Liver (tissue), 9 donors: ENCODE measurements around the gene MUS81. TPM values are rescaled to one million over a fixed set of nuclear protein-coding genes. Genes with fewer than 3 reads are reported as not detected.

ENCODE experiments used
- DNase-seq: peaks from one replicate; pipeline ENCODE4 v3.0.0-alpha.2; 2017; ENCODE audit warnings: low spot score
- H3K27ac ChIP-seq, 2 donors: one replicate each; pipeline ENCODE4 v1.7.0; 2013; ENCODE audit warnings: inconsistent platforms in 2 of 2, low read length in 2 of 2, control low read depth in 1 of 2, low read depth in 1 of 2, mild to moderate bottlenecking in 1 of 2
- H3K27me3 ChIP-seq, 4 donors: one replicate each; pipeline versions ENCODE4 v1.6.1 to v1.7.0; 2013; ENCODE audit warnings: low read length in 3 of 4, inconsistent platforms in 1 of 4, mild to moderate bottlenecking in 1 of 4, moderate library complexity in 1 of 4; ENCODE audit not compliant: control insufficient read depth in 4 of 4, insufficient read depth in 4 of 4
- H3K36me3 ChIP-seq, 4 donors: one replicate each; pipeline versions ENCODE4 v1.6.1 to v1.7.0; 2013; ENCODE audit warnings: low read length in 3 of 4, mild to moderate bottlenecking in 3 of 4, low read depth in 1 of 4, moderate library complexity in 1 of 4; ENCODE audit not compliant: control insufficient read depth in 4 of 4, insufficient read depth in 3 of 4
- H3K4me1 ChIP-seq, 4 donors: one replicate each; pipeline versions ENCODE4 v1.6.1 to v1.7.0; 2013; ENCODE audit warnings: low read length in 3 of 4, mild to moderate bottlenecking in 3 of 4, moderate library complexity in 1 of 4; ENCODE audit not compliant: control insufficient read depth in 4 of 4, insufficient read depth in 4 of 4
- H3K4me3 ChIP-seq, 3 donors: one replicate each; pipeline versions ENCODE4 v1.6.1 to v1.7.0; 2013; ENCODE audit warnings: low read length in 3 of 3, control low read depth in 1 of 3, low read depth in 1 of 3, mild to moderate bottlenecking in 1 of 3
- H3K9ac ChIP-seq, 2 donors: one replicate each; pipeline ENCODE4 v1.7.0; 2013; ENCODE audit warnings: low read length in 2 of 2, mild to moderate bottlenecking in 2 of 2, moderate library complexity in 2 of 2, control low read depth in 1 of 2, low read depth in 1 of 2
- H3K9me3 ChIP-seq, 4 donors: one replicate each; pipeline versions ENCODE4 v1.6.1 to v1.7.0; 2013; ENCODE audit warnings: low read length in 3 of 4; ENCODE audit not compliant: control insufficient read depth in 4 of 4
- ATF3 ChIP-seq: IDR thresholded peaks from 2 replicates; pipeline ENCODE4 v1.6.1; 2016; ENCODE audit warnings: antibody characterized with exemption
- CTCF ChIP-seq: fragments of 150-350 bp; IDR thresholded peaks from 2 replicates; pipeline ENCODE4 v1.5.1; 2017; ENCODE audit warnings: improper control_type of control experiment, low read depth, low read length; ENCODE audit not compliant: missing input control
- EGR1 ChIP-seq, 2 donors: IDR thresholded peaks; 2 replicates each; pipeline ENCODE4 v1.6.1; 2016 to 2018; ENCODE audit warnings: antibody characterized with exemption in 2 of 2, low read depth in 2 of 2
- FOXA1 ChIP-seq: IDR thresholded peaks from 2 replicates; pipeline ENCODE4 v1.6.1; 2016; ENCODE audit warnings: antibody characterized with exemption
- FOXA2 ChIP-seq: IDR thresholded peaks from 2 replicates; pipeline ENCODE4 v1.6.1; 2016; ENCODE audit warnings: antibody characterized with exemption
- HNF4G ChIP-seq: IDR thresholded peaks from 2 replicates; pipeline ENCODE4 v1.6.1; 2016; ENCODE audit warnings: antibody characterized with exemption
- JUND ChIP-seq, 2 donors: IDR thresholded peaks; 2 replicates each; pipeline ENCODE4 v1.6.1; 2016; ENCODE audit warnings: antibody characterized with exemption in 2 of 2
- MAX ChIP-seq: IDR thresholded peaks from 2 replicates; pipeline ENCODE4 v1.6.1; 2016; ENCODE audit warnings: antibody characterized with exemption
- NR2F2 ChIP-seq: IDR thresholded peaks from 2 replicates; pipeline ENCODE4 v1.6.1; 2016; ENCODE audit warnings: antibody characterized with exemption
- RAD21 ChIP-seq, 2 donors: IDR thresholded peaks; 2 replicates each; pipeline ENCODE4 v1.6.1; 2016; ENCODE audit warnings: antibody characterized with exemption in 2 of 2, mild to moderate bottlenecking in 2 of 2
- RXRA ChIP-seq, 2 donors: IDR thresholded peaks; 2 replicates each; pipeline ENCODE4 v1.6.1; 2017 to 2018; ENCODE audit warnings: antibody characterized with exemption in 2 of 2, mild to moderate bottlenecking in 1 of 2
- SP1 ChIP-seq: IDR thresholded peaks from 2 replicates; pipeline ENCODE4 v1.6.1; 2018; ENCODE audit warnings: antibody characterized with exemption, mild to moderate bottlenecking
- TAF1 ChIP-seq: conservative IDR thresholded peaks from 2 replicates; pipeline ENCODE4 v1.6.1; 2016; ENCODE audit warnings: antibody characterized with exemption, mild to moderate bottlenecking
- YY1 ChIP-seq: IDR thresholded peaks from 2 replicates; pipeline ENCODE4 v1.6.1; 2016; ENCODE audit warnings: antibody characterized with exemption, mild to moderate bottlenecking
- ZBTB33 ChIP-seq: IDR thresholded peaks from 2 replicates; pipeline ENCODE4 v1.6.1; 2016; ENCODE audit warnings: antibody characterized with exemption
- whole genome bisulfite sequencing: extraction: QIAGEN DNeasy Blood & Tissue Kit; methylation state at CpG from one replicate; pipeline ENCODE4 v1.1.7; 2013; 5-methylcytosine and 5-hydroxymethylcytosine counted together
- polyA plus RNA-seq, 2 donors: library from polyadenylated mRNA; stranded (reverse) in 1 of 2; unstranded in 1 of 2; fragments of 200-250 nt in 1 of 2; fragments of >200 nt in 1 of 2; fragmentation: Nextera tagmentation in 1 of 2; extraction: Ambion mirVana in 1 of 2; gene quantifications; one replicate each; pipeline versions ENCODE4 v1.2.1 to v1.2.3, GENCODE V29; 2013 to 2015
- total RNA-seq, 2 donors: library from RNA; depleted of rRNA; stranded (reverse); fragments of >200 nt; gene quantifications; one replicate each; pipeline ENCODE4 v1.2.3, GENCODE V29; 2014
- donor health status: healthy.
- donor health status: healthy.
- donor health status: healthy.
- donor health status: healthy.
- donor health status: healthy.

MUS81 gene
- total and polyA plus RNA-seq, 4 donors = 11.0 to 24.7 (median 16.5) TPM

GRCh38 chr11:65811764-65812475 is 48.3 kb upstream of the MUS81 start:
- Histone ChIP-seq H3K9ac (no peak overlapping the region), H3K36me3 (no peaks in the 10 kb centered on the region), H3K9me3 (no peaks in the 10 kb centered on the region), H3K4me3 (no peak overlapping the region), H3K27me3 (peaks cover 0 to 3% (median 0%) of the 10 kb centered on the region in 4 donors), H3K4me1 (peaks cover 0 to 2% (median under 1%) of the 10 kb centered on the region in 4 donors), H3K27ac (no peak overlapping the region)
- no peak for TF ChIP-seq RAD21 (IDR thresholded peaks at IDR 0.05)
- no peak for TF ChIP-seq NR2F2
- TF ChIP-seq HNF4G = no peak
- no peak for TF ChIP-seq MAX
- TF ChIP-seq JUND (IDR thresholded peaks at IDR 0.05) = no peak
- TF ChIP-seq SP1 = no peak
- no peak for TF ChIP-seq EGR1 (IDR thresholded peaks at IDR 0.05; ENCODE audit: low read depth in 2 of 2)
- no peak for DNase-seq
- WGBS = 65% methylated on average over 19 of the region's 19 CpGs

- Histone ChIP-seq H3K36me3 (no peaks in the 10 kb centered on the region), H3K27me3 (no peaks in the 10 kb centered on the region), H3K9me3 (no peaks in the 10 kb centered on the region), H3K4me1 (peaks cover 0 to 11% (median 6%) of the 10 kb centered on the region in 4 donors), H3K4me3 (no peak overlapping the region), H3K27ac (no peak overlapping the region), H3K9ac (no peak overlapping the region)
- 75% methylated on average over 18 of the region's 18 CpGs for WGBS
- TF ChIP-seq JUND (IDR thresholded peaks at IDR 0.05) (no peak), FOXA2 (no peak), RXRA (IDR thresholded peaks at IDR 0.05) (no peak), YY1 (no peak), MAX (no peak), ZBTB33 (no peak), FOXA1 (no peak), TAF1 (no peak), CTCF (no peak), ATF3 (no peak)
- DNase-seq = no peak
These were observed 45.9 kb upstream of the MUS81 start for GRCh38 chr11:65814131-65814985.
